ENCODE results near the gene ERH. TPM values are rescaled to one million over a fixed set of nuclear protein-coding genes. Genes with fewer than 3 reads are reported as not detected.

ERH gene
- total RNA-seq, 2 experiments from 2014 or later, result 327 to 330 TPM

DNA sequence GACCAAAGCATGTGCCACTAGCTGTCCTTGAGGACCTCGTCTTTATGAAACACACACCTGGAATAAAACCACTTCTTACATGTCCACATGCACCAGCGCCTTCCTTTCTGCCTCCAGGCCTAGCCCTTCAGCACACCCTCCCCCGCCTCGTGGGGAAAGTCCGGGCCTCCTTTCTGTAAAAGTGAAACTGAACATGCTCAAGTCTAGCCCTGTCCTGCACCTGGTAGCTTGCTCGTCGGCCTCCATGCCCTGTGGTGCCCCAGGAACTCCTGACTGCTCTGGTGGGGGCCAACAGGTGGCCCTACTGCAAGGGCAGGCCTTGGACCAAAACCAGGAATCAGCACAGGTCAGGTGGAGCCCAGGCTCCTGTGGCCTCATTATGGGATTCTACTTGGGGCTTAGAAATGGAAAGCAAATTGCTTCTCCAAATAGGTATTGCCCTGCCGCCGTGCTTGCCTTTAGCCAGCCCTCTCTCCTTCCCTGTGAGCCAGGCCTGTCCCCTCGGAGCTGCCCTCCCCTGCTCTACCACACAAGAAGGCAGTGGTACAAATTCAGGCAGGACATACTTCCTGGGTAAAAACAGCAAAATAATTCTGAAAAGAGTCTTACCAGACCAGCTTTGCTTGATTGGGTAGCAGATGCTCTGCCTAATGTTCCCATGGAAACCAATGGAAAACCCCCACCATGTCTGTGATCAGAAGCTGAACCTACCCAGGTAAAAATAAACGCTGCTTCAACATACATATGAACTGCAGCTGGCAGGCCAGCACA is 43.5 kb downstream of the ERH start:
- H3K4me1 Mint-ChIP-seq (ENCODE audit: low read depth), result peaks cover 40% of the 10 kb centered on the region
- H3K27ac Mint-ChIP-seq, result peak overlapping the region; percentile 67
- no peaks in the 10 kb centered on the region for H3K9me3 Mint-ChIP-seq
- ChIA-PET CTCF (interaction anchor here (0.8 kb wide), 1 partner anchor 8 kb away, joined by 3 read pairs; no protein-coding TSS in a partner anchor), POLR2A (interaction anchor here (0.7 to 1.0 kb wide), 3 partner anchors 43 to 486 kb away, joined by 3 to 7 read pairs (median 3); partner anchors contain the start of genes ERH and SLC39A9)
- DNase-seq, result peak; percentile 88
- H3K36me3 Mint-ChIP-seq, result no peaks in the 10 kb centered on the region
- peak overlapping the region; percentile 60 for H3K4me3 Mint-ChIP-seq
- peaks cover 2% of the 10 kb centered on the region for H3K27me3 Mint-ChIP-seq
- intact Hi-C loops (cut with micrococcal nuclease), result no loop called here

DNA sequence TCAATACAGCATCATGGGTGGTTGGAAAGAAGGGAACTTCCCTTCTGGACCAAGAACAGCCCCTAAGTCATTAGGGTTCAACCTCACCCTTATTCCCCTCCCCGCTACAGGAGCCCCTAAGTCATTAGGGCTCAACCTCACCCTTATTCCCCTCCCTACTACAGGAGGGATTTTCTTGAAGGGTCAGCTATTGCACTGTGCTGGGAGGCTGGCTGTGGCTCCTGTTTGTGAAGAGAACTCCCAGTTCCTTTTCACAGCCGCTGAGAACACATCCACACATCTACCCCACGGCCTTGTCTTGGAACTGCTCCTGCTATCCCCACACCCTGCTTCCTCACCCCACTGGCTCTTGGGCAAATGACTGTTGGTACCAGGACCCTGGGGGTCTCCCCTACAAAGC is 44.9 kb downstream of the ERH start:
- intact Hi-C loops (cut with micrococcal nuclease), result no loop called here
- Mint-ChIP-seq H3K9me3 (no peaks in the 10 kb centered on the region), H3K27ac (no peak overlapping the region), H3K36me3 (no peaks in the 10 kb centered on the region), H3K4me1 (ENCODE audit: low read depth) (peaks cover 27% of the 10 kb centered on the region), H3K27me3 (peaks cover 2% of the 10 kb centered on the region), H3K4me3 (no peak overlapping the region)
- CTCF ChIA-PET, result interaction anchor here (0.6 kb wide), 1 partner anchor 112 kb away, joined by 3 read pairs; no protein-coding TSS in a partner anchor
- no peak for DNase-seq
- POLR2A ChIA-PET, result no interaction called here

DNA sequence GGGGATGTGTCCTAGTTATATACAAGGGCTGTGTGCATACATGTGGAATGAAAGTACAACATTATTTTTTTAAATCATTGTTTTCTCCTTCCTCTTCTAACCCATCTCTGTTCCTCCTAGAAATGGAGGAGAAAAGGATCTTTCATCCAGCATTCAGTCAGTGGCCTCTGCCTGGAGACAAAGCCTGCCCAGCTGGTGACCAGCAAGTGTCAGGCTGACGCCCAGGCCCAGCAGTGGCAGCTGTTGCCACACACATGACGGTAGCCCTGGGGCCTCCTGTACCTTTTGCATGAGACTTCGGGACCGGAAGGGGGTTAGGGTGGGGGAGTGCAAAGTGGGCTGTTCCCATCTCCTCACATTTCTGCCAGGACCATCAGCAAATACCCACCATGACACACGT is 46.2 kb downstream of the ERH start:
- ChIA-PET CTCF (no interaction called here), POLR2A (no interaction called here)
- intact Hi-C loops (cut with micrococcal nuclease), result no loop called here
- Mint-ChIP-seq H3K4me3 (no peak overlapping the region), H3K27me3 (peaks cover 2% of the 10 kb centered on the region), H3K9me3 (no peaks in the 10 kb centered on the region), H3K27ac (no peak overlapping the region), H3K4me1 (ENCODE audit: low read depth) (peaks cover 20% of the 10 kb centered on the region), H3K36me3 (no peaks in the 10 kb centered on the region)
- no peak for DNase-seq

GRCh38 chr14:69351385-69351784 is 46.7 kb downstream of the ERH start:
- Mint-ChIP-seq H3K4me3 (no peak overlapping the region), H3K9me3 (no peaks in the 10 kb centered on the region), H3K4me1 (ENCODE audit: low read depth) (peaks cover 20% of the 10 kb centered on the region), H3K27ac (no peak overlapping the region), H3K36me3 (no peaks in the 10 kb centered on the region), H3K27me3 (peaks cover 2% of the 10 kb centered on the region)
- intact Hi-C loops (cut with micrococcal nuclease), result no loop called here
- ChIA-PET POLR2A (no interaction called here), CTCF (interaction anchor here (0.8 kb wide), 1 partner anchor 108 kb away, joined by 3 read pairs; no protein-coding TSS in a partner anchor)
- DNase-seq, result no peak

- no peak overlapping the region for H3K27ac Mint-ChIP-seq
- no peak overlapping the region for H3K4me3 Mint-ChIP-seq
- H3K27me3 Mint-ChIP-seq, result peaks cover 2% of the 10 kb centered on the region
- no peaks in the 10 kb centered on the region for H3K36me3 Mint-ChIP-seq
- POLR2A ChIA-PET, result no interaction called here
- no peak for DNase-seq
- CTCF ChIA-PET, result interaction anchor here (0.8 kb wide), 1 partner anchor 109 kb away, joined by 3 read pairs; no protein-coding TSS in a partner anchor
- no peaks in the 10 kb centered on the region for H3K9me3 Mint-ChIP-seq
- intact Hi-C loops (cut with micrococcal nuclease), result no loop called here
- peaks cover 20% of the 10 kb centered on the region for H3K4me1 Mint-ChIP-seq (ENCODE audit: low read depth)
These were observed 47.2 kb downstream of the ERH start for GRCh38 chr14:69350892-69351291.

- CTCF ChIA-PET, result no interaction called here
- Mint-ChIP-seq H3K4me3 (no peak overlapping the region), H3K27me3 (peaks cover 2% of the 10 kb centered on the region), H3K4me1 (ENCODE audit: low read depth) (peaks cover 7% of the 10 kb centered on the region), H3K9me3 (no peaks in the 10 kb centered on the region), H3K36me3 (no peaks in the 10 kb centered on the region), H3K27ac (no peak overlapping the region)
- POLR2A ChIA-PET, result no interaction called here
- intact Hi-C loops (cut with micrococcal nuclease), result no loop called here
- DNase-seq, result no peak
These were observed 48.9 kb downstream of the ERH start for GRCh38 chr14:69349091-69349777.

DNA sequence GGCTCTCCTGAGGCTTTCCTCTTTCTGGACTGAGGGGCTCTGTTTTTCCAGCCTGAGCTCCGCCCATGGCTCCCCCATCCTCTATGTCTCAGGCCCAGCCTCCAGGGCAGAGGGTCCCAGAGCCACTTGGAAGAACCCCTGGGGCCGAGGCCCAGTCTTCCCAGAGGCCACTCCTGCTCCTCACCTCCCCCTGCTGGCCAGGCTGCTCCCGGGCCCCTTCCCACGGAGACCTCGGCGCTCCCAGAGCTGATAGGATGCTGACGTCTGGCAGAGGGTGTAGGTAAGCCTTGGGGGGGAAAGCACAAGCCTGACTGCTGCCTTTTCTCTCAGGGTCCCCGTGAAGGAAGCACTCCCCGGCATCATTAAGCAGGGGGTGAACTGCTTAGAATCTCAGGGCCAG is 51.4 kb downstream of the ERH start:
- intact Hi-C loops (cut with micrococcal nuclease), result no loop called here
- ChIA-PET CTCF (interaction anchor here (0.8 to 2.1 kb wide), 7 partner anchors 8 to 217 kb away, joined by 3 to 7 read pairs (median 3); no protein-coding TSS in a partner anchor), POLR2A (no interaction called here)
- H3K27me3 Mint-ChIP-seq, result peaks cover 3% of the 10 kb centered on the region
- H3K9me3 Mint-ChIP-seq, result no peaks in the 10 kb centered on the region
- no peak overlapping the region for H3K4me3 Mint-ChIP-seq
- no peaks in the 10 kb centered on the region for H3K4me1 Mint-ChIP-seq (ENCODE audit: low read depth)
- H3K36me3 Mint-ChIP-seq, result no peaks in the 10 kb centered on the region
- DNase-seq, result peak; percentile 26
- H3K27ac Mint-ChIP-seq, result no peak overlapping the region

DNA sequence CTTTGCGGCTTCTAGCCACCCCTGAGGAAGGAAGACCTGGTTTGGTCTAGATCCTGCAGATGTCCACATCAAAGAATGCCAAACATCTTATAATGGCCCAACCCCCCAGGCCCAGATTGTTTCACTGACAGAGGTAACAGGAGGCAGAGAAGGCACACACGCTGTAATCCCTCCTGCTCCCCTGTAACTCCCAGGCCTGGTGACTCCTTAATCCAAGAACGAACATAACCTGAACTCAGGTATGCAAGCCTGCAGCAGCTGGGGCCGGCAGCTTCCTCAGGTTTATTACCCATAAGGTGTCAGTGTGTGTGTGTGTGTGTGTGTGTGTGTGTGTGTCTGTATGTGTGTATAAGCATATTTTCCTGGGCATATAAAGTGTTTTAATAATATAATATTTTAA is 52.7 kb downstream of the ERH start:
- ChIA-PET POLR2A (no interaction called here), CTCF (no interaction called here)
- Mint-ChIP-seq H3K4me1 (ENCODE audit: low read depth) (no peaks in the 10 kb centered on the region), H3K36me3 (no peaks in the 10 kb centered on the region), H3K9me3 (no peaks in the 10 kb centered on the region), H3K27ac (no peak overlapping the region), H3K27me3 (peaks cover 3% of the 10 kb centered on the region), H3K4me3 (no peak overlapping the region)
- intact Hi-C loops (cut with micrococcal nuclease), result no loop called here
- no peak for DNase-seq

- no peak for DNase-seq
- H3K36me3 Mint-ChIP-seq, result no peaks in the 10 kb centered on the region
- intact Hi-C loops (cut with micrococcal nuclease), result no loop called here
- no peak overlapping the region for H3K27ac Mint-ChIP-seq
- H3K27me3 Mint-ChIP-seq, result peaks cover 3% of the 10 kb centered on the region
- CTCF ChIA-PET, result interaction anchor here (0.9 to 1.3 kb wide), 2 partner anchors 83 to 102 kb away, joined by 3 to 4 read pairs; no protein-coding TSS in a partner anchor
- no peaks in the 10 kb centered on the region for H3K9me3 Mint-ChIP-seq
- no peak overlapping the region for H3K4me3 Mint-ChIP-seq
- H3K4me1 Mint-ChIP-seq (ENCODE audit: low read depth), result no peaks in the 10 kb centered on the region
- POLR2A ChIA-PET, result no interaction called here
These were observed 53.9 kb downstream of the ERH start for GRCh38 chr14:69344171-69344570.

DNA sequence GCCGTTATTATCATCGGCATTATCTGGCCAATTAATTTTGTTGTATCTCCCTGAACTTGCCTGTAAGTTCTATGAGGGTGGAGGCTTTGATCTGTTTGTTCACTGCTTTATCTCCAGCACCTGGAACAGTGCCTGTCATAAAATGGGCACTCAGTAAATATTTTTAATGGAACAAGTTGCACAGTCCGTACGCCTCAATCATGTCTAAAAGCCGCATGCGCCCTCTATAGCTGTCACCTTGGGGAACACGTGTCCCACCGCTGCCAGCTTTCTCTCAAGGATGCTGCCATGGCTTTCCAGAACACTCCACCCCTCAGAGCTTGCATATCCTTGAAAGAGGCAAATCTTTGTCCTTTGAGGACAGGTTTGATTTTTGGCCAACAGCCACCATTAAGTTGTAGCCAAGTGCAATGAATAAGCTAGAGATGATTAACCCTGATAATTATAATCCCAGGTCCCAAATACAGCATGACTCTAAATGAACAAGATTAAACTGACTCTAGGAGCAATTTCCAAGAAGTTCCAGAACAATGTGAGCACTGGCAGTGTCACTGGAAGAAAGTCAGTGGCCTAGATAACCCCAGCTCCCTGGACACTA is 55.1 kb downstream of the ERH start:
- no peak for DNase-seq
- ChIA-PET POLR2A (no interaction called here), CTCF (interaction anchor here (0.9 to 1.8 kb wide), 2 partner anchors 101 to 117 kb away, joined by 4 read pairs; no protein-coding TSS in a partner anchor)
- Mint-ChIP-seq H3K27me3 (peaks cover 4% of the 10 kb centered on the region), H3K4me3 (no peak overlapping the region), H3K4me1 (ENCODE audit: low read depth) (no peaks in the 10 kb centered on the region), H3K36me3 (no peaks in the 10 kb centered on the region), H3K27ac (no peak overlapping the region), H3K9me3 (no peaks in the 10 kb centered on the region)
- intact Hi-C loops (cut with micrococcal nuclease), result no loop called here

- Mint-ChIP-seq H3K4me3 (no peak overlapping the region), H3K27ac (no peak overlapping the region), H3K4me1 (ENCODE audit: low read depth) (no peaks in the 10 kb centered on the region), H3K36me3 (no peaks in the 10 kb centered on the region), H3K27me3 (peaks cover 7% of the 10 kb centered on the region), H3K9me3 (no peaks in the 10 kb centered on the region)
- intact Hi-C loops (cut with micrococcal nuclease), result no loop called here
- DNase-seq, result no peak
- ChIA-PET CTCF (no interaction called here), POLR2A (no interaction called here)
These were observed 58.7 kb downstream of the ERH start for GRCh38 chr14:69339426-69339825.

- intact Hi-C loops (cut with micrococcal nuclease), result no loop called here
These were observed 60.1 kb downstream of the ERH start for GRCh38 chr14:69337984-69338383.

More at GRCh38 chr14:69337984-69338383, 60.1 kb downstream of the ERH start:
- Mint-ChIP-seq H3K27me3 (peaks cover 7% of the 10 kb centered on the region), H3K36me3 (no peaks in the 10 kb centered on the region), H3K9me3 (no peaks in the 10 kb centered on the region), H3K27ac (no peak overlapping the region), H3K4me1 (ENCODE audit: low read depth) (no peaks in the 10 kb centered on the region), H3K4me3 (no peak overlapping the region)
- ChIA-PET POLR2A (no interaction called here), CTCF (no interaction called here)
- no peak for DNase-seq

Data from activated CD4-positive, alpha-beta memory T cell treated with anti-CD3 and anti-CD28 coated beads for 36 hours (primary cell).